Epithelial cell of esophagus (primary cell): ENCODE measurements around the gene BAD.
A peak's percentile ranks its signal among the peaks of the same experiment; 100 is the strongest.

ENCODE experiments used
- DNase-seq: peaks from one replicate; pipeline ENCODE4 v3.0.0; 2010; ENCODE audit warnings: low read depth
- H3K4me3 ChIP-seq: 2 replicates; pipeline ENCODE4 v1.5.1; 2011; ENCODE audit warnings: mild to moderate bottlenecking, low read length, control low read depth
- TF ChIP-seq, protein P1 (sequence below): IDR thresholded peaks from 2 replicates; pipeline ENCODE4 v1.5.1; 2011; ENCODE audit warnings: low read depth, mild to moderate bottlenecking, low read length, control low read depth, inconsistent platforms; ENCODE audit not compliant: insufficient read depth; ENCODE audit errors: missing control alignments

BAD gene

GRCh38 chr11:64241491-64242374 lies 42.7 kb downstream of the BAD start:
- DNase-seq: peak; percentile 38
- TF ChIP-seq, protein P1, sequence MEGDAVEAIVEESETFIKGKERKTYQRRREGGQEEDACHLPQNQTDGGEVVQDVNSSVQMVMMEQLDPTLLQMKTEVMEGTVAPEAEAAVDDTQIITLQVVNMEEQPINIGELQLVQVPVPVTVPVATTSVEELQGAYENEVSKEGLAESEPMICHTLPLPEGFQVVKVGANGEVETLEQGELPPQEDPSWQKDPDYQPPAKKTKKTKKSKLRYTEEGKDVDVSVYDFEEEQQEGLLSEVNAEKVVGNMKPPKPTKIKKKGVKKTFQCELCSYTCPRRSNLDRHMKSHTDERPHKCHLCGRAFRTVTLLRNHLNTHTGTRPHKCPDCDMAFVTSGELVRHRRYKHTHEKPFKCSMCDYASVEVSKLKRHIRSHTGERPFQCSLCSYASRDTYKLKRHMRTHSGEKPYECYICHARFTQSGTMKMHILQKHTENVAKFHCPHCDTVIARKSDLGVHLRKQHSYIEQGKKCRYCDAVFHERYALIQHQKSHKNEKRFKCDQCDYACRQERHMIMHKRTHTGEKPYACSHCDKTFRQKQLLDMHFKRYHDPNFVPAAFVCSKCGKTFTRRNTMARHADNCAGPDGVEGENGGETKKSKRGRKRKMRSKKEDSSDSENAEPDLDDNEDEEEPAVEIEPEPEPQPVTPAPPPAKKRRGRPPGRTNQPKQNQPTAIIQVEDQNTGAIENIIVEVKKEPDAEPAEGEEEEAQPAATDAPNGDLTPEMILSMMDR: no peak

GRCh38 chr11:64241241-64241490 lies 43.3 kb downstream of the BAD start:
- peak overlapping the region; percentile 73 for H3K4me3 ChIP-seq
- peak; percentile 100 for DNase-seq
- TF ChIP-seq, protein P1: no peak

More at GRCh38 chr11:64241491-64242374, 42.7 kb downstream of the BAD start:
- peak overlapping the region; percentile 73 for H3K4me3 ChIP-seq

- peak; percentile 99 for DNase-seq
- TF ChIP-seq, protein P1: no peak
- peak within 1 kb of the TSS; percentile 73 for H3K4me3 ChIP-seq
Measured at GRCh38 chr11:64240435-64241240, 43.8 kb downstream of the BAD start, which contains the start of gene FKBP2. Gene FKBP2, plus strand, starts transcription at chr11:64241095. Its CDS starts 1,293 bp downstream, at chr11:64242388.

GRCh38 chr11:64239662-64240434 lies 44.6 kb downstream of the BAD start:
- TF ChIP-seq, protein P1: no peak
- DNase-seq: no peak
- no peak overlapping the region for H3K4me3 ChIP-seq

DNA sequence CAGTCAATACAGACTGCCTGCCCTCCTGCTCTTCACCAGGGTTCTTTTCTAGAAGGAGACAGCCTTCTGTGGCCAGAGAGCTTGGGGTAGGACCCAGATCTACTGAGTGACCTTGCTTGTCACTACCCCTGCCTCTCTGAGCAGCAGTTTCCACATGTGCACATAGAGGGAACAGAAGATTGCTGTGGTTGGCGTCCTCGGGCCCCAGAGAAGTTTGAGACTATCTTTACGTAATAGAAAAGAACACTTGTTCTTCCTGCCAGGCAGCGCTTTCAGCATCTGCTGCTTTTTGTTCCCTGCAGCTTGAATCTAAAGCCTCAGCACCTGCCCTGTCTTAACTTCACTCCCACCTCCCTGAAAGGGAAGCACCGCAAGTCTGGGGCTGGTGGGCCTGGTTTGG lies 45.5 kb downstream of the BAD start:
- no peak overlapping the region for H3K4me3 ChIP-seq
- TF ChIP-seq, protein P1: no peak
- DNase-seq: no peak

DNA sequence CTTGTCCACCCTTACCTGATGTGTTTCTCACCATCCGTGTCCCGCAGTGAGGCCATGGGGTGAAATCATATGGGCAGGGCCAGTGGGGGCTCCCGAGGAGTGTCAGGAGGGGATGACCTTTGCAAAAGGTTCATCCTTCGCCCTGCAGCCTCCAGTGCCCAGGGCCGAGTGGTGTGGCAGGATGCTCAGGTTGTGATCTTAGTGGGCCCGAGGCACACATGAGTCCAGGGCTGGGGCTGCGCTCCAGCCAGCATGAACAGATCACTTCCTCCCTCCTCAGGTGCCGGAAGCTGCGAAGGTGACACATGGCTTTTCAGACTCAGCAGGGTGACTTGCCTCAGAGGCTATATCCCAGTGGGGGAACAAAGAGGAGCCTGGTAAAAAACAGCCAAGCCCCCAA lies 46.4 kb downstream of the BAD start:
- DNase-seq: no peak
- H3K4me3 ChIP-seq: no peak overlapping the region
- TF ChIP-seq, protein P1: no peak
